NB4 (cell line): Measurements from ENCODE around the gene PTPRG.

ENCODE experiments used
- DNase-seq: peaks from one replicate; pipeline ENCODE4 v3.0.0; 2010; ENCODE audit warnings: low read depth
- H3K4me3 ChIP-seq: one replicate; pipeline ENCODE4 v1.5.1; 2011; ENCODE audit warnings: mild to moderate bottlenecking, low read depth, low read length, moderate library complexity
- CTCF ChIP-seq: IDR thresholded peaks from one replicate; pipeline ENCODE4 v1.5.1; 2012; ENCODE audit warnings: low read depth, low read length
- MAX ChIP-seq: IDR thresholded peaks from 2 replicates; pipeline ENCODE4 v1.6.1; 2011; ENCODE audit warnings: low read depth, low read length
- MYC ChIP-seq: IDR thresholded peaks from 2 replicates; pipeline ENCODE4 v1.6.1; 2011; ENCODE audit warnings: low read depth, low read length
- POLR2A ChIP-seq: IDR thresholded peaks from 2 replicates; pipeline ENCODE4 v1.6.1; 2011; ENCODE audit warnings: mild to moderate bottlenecking; ENCODE audit not compliant: insufficient read length; ENCODE audit errors: extremely low read depth

PTPRG gene

GRCh38 chr3:61594964-61595285, 33.6 kb downstream of the PTPRG start:
- no peak for TF ChIP-seq CTCF
- TF ChIP-seq MYC = no peak
- TF ChIP-seq POLR2A = no peak
- TF ChIP-seq MAX = no peak
- no peak for DNase-seq
- H3K4me3 ChIP-seq = no peak overlapping the region

- no peak for TF ChIP-seq POLR2A
- no peak for TF ChIP-seq CTCF
- TF ChIP-seq MYC = no peak
- no peak for TF ChIP-seq MAX
- no peak for DNase-seq
- H3K4me3 ChIP-seq = no peak overlapping the region
Measured at GRCh38 chr3:61595288-61595687, 33.9 kb downstream of the PTPRG start.

GRCh38 chr3:61595826-61596225, 34.5 kb downstream of the PTPRG start:
- TF ChIP-seq CTCF (no peak), MYC (no peak), POLR2A (no peak), MAX (no peak)
- H3K4me3 ChIP-seq = no peak overlapping the region
- DNase-seq = no peak

GRCh38 chr3:61597906-61598305, 36.5 kb downstream of the PTPRG start:
- DNase-seq = no peak
- no peak for TF ChIP-seq MAX
- TF ChIP-seq CTCF = no peak
- TF ChIP-seq POLR2A = no peak
- no peak overlapping the region for H3K4me3 ChIP-seq

- TF ChIP-seq POLR2A (no peak), CTCF (no peak), MYC (no peak), MAX (no peak)
- H3K4me3 ChIP-seq = no peak overlapping the region
- DNase-seq = no peak
Measured at GRCh38 chr3:61600195-61600594, 38.8 kb downstream of the PTPRG start.

- DNase-seq = no peak
- TF ChIP-seq POLR2A (no peak), MAX (no peak), CTCF (no peak), MYC (no peak)
- H3K4me3 ChIP-seq = no peak overlapping the region
Measured at GRCh38 chr3:61601831-61602230, 40.5 kb downstream of the PTPRG start.
